H1 (cell line): ENCODE results near the gene ANKRD40. TPM values are rescaled to one million over a fixed set of nuclear protein-coding genes. Genes with fewer than 3 reads are reported as not detected.

Experiments
- CTCF ChIA-PET: fragments of 300-600 bp; sonication (Branson Sonifier 250); formaldehyde crosslinking; loops from one replicate; lab custom pipeline; 2021; ENCODE audit not compliant: partially characterized antibody; lab: Charles Lee
- POLR2A ChIA-PET: fragments of 300-600 bp; sonication (Branson Sonifier 250); formaldehyde crosslinking; loops from one replicate; lab custom pipeline; 2021; ENCODE audit warnings: inconsistent platforms; ENCODE audit not compliant: partially characterized antibody; lab: Charles Lee
- DNase-seq, 2 experiments: peaks; one replicate each; pipeline versions ENCODE4 v3.0.0 to v3.0.0-alpha.2; 2010 to 2022; ENCODE audit warnings: low spot score in 2 of 2, low read depth in 1 of 2, mixed read lengths in 1 of 2
- FAIRE-seq: peaks from 2 replicates; lab custom pipeline; 2011; peaks lifted over from hg19 to GRCh38; lab: Jason Lieb, UNC
- H2AFZ ChIP-seq: 2 replicates; pipeline ENCODE4 v1.8.1; 2012; ENCODE audit warnings: low read length, inconsistent platforms
- H2AK5ac ChIP-seq: 2 replicates; pipeline ENCODE4 v1.6.1; 2013; ENCODE audit warnings: low read depth, low read length
- H2BK120ac ChIP-seq: replicated peaks from 2 replicates; pipeline ENCODE3; 2013; ENCODE audit warnings: low read depth, low read length, inconsistent platforms
- H2BK12ac ChIP-seq: 2 replicates; pipeline ENCODE4 v1.6.1; 2013; ENCODE audit warnings: low read depth, low read length
- H2BK15ac ChIP-seq: 2 replicates; pipeline ENCODE4 v1.6.1; 2013; ENCODE audit warnings: low read length
- H2BK20ac ChIP-seq: 2 replicates; pipeline ENCODE4 v1.6.1; 2013; ENCODE audit warnings: low read length
- H2BK5ac ChIP-seq: 2 replicates; pipeline ENCODE4 v1.6.1; 2013; ENCODE audit warnings: low read depth, low read length
- H3K14ac ChIP-seq: 2 replicates; pipeline ENCODE4 v1.6.1; 2013; ENCODE audit warnings: inconsistent platforms; ENCODE audit not compliant: insufficient read length
- H3K18ac ChIP-seq: 2 replicates; pipeline ENCODE4 v1.6.1; 2013; ENCODE audit warnings: low read length; ENCODE audit errors: extremely low read depth
- H3K23ac ChIP-seq: 2 replicates; pipeline ENCODE4 v1.6.1; 2013; ENCODE audit warnings: inconsistent platforms; ENCODE audit not compliant: insufficient read length
- H3K23me2 ChIP-seq: 2 replicates; pipeline ENCODE4 v1.6.1; 2013; ENCODE audit warnings: low read depth, low read length
- H3K27ac ChIP-seq: 2 replicates; pipeline ENCODE4 v1.6.1; 2011; ENCODE audit warnings: low read depth, low read length, inconsistent platforms
- H3K27me3 ChIP-seq, 4 experiments: replicated peaks in 1 of 4; 1 replicate in 1 of 4; 2 replicates in 3 of 4; pipeline versions ENCODE4 v1.6.1 to v1.8.1; 2011 to 2013; ENCODE audit warnings: low read length in 3 of 4, mild to moderate bottlenecking in 3 of 4, inconsistent platforms in 2 of 4, mixed read lengths in 2 of 4, moderate library complexity in 1 of 4; ENCODE audit not compliant: control insufficient read depth in 3 of 4, insufficient read depth in 3 of 4; ENCODE audit errors: extremely low read depth in 1 of 4
- H3K36me3 ChIP-seq, 4 experiments: 2 replicates each; pipeline versions ENCODE4 v1.6.1 to v1.8.1; 2011 to 2013; ENCODE audit warnings: mild to moderate bottlenecking in 4 of 4, low read length in 3 of 4, moderate library complexity in 2 of 4, control low read depth in 1 of 4, inconsistent platforms in 1 of 4; ENCODE audit not compliant: insufficient read depth in 4 of 4, control insufficient read depth in 2 of 4
- H3K4ac ChIP-seq: replicated peaks from 2 replicates; pipeline ENCODE3; 2013; ENCODE audit warnings: low read length, low read depth, mixed read lengths, inconsistent platforms; ENCODE audit not compliant: insufficient read length
- H3K4me1 ChIP-seq, 4 experiments: replicated peaks in 1 of 4; 1 replicate in 1 of 4; 2 replicates in 3 of 4; pipeline versions ENCODE4 v1.6.1 to v1.8.1; 2011 to 2013; ENCODE audit warnings: low read length in 3 of 4, inconsistent platforms in 2 of 4, mixed read lengths in 1 of 4; ENCODE audit not compliant: insufficient read depth in 4 of 4, control insufficient read depth in 3 of 4
- H3K4me2 ChIP-seq, 2 experiments: 2 replicates each; pipeline versions ENCODE4 v1.6.1 to v1.8.1; 2011 to 2013; ENCODE audit warnings: low read depth in 2 of 2, low read length in 2 of 2, control low read depth in 1 of 2, inconsistent platforms in 1 of 2, mild to moderate bottlenecking in 1 of 2; ENCODE audit not compliant: insufficient read depth in 1 of 2
- H3K4me3 ChIP-seq, 4 experiments: fragments of 200-600, 300-600 bp in 1 of 4; sonication (generic), shearing (Covaris generic), sonication (Bioruptor Twin) in 1 of 4; 2 replicates each; pipeline versions ENCODE4 v1.5.1 to v1.8.1; 2011 to 2016; ENCODE audit warnings: low read length in 4 of 4, low read depth in 3 of 4, control low read depth in 2 of 4, inconsistent platforms in 2 of 4, mild to moderate bottlenecking in 2 of 4, mixed read lengths in 1 of 4, moderate library complexity in 1 of 4; ENCODE audit not compliant: insufficient read depth in 2 of 4; ENCODE audit errors: extremely low read depth in 1 of 4
- H3K56ac ChIP-seq: replicated peaks from 2 replicates; pipeline ENCODE3; 2013; ENCODE audit warnings: low read depth, mild to moderate bottlenecking, mixed read lengths, low read length, inconsistent platforms; ENCODE audit not compliant: insufficient read length
- H3K79me1 ChIP-seq: 2 replicates; pipeline ENCODE4 v1.6.1; 2013; ENCODE audit warnings: low read depth, low read length, control low read depth
- H3K79me2 ChIP-seq, 2 experiments: 2 replicates each; pipeline versions ENCODE4 v1.6.1 to v1.8.1; 2012 to 2013; ENCODE audit warnings: low read length in 2 of 2, mild to moderate bottlenecking in 2 of 2, inconsistent platforms in 1 of 2; ENCODE audit not compliant: insufficient read depth in 2 of 2, control insufficient read depth in 1 of 2
- H3K9ac ChIP-seq, 4 experiments: replicated peaks in 1 of 4; 1 replicate in 1 of 4; 2 replicates in 3 of 4; pipeline versions ENCODE4 v1.6.1 to v1.8.1; 2011 to 2013; ENCODE audit warnings: low read depth in 3 of 4, low read length in 3 of 4, control low read depth in 2 of 4, mild to moderate bottlenecking in 2 of 4, moderate library complexity in 2 of 4, inconsistent platforms in 1 of 4; ENCODE audit errors: extremely low read depth in 1 of 4
- H3K9me3 ChIP-seq, 2 experiments: 2 replicates each; pipeline versions ENCODE4 v1.6.1 to v1.8.1; 2012 to 2013; ENCODE audit warnings: mild to moderate bottlenecking in 2 of 2, moderate library complexity in 2 of 2, control low read depth in 1 of 2, inconsistent platforms in 1 of 2, low read depth in 1 of 2, low read length in 1 of 2, mixed read lengths in 1 of 2; ENCODE audit not compliant: insufficient read depth in 2 of 2
- H4K20me1 ChIP-seq, 2 experiments: replicated peaks in 1 of 2; 2 replicates each; pipeline versions ENCODE3 to v1.8.1; 2011 to 2013; ENCODE audit warnings: inconsistent platforms in 2 of 2, low read length in 2 of 2, mild to moderate bottlenecking in 1 of 2; ENCODE audit not compliant: insufficient read depth in 2 of 2, control insufficient read depth in 1 of 2
- H4K5ac ChIP-seq: 2 replicates; pipeline ENCODE4 v1.6.1; 2013; ENCODE audit warnings: low read length, low read depth, mixed read lengths, inconsistent platforms; ENCODE audit not compliant: insufficient read length
- H4K8ac ChIP-seq: 2 replicates; pipeline ENCODE4 v1.8.0; 2013; ENCODE audit warnings: mild to moderate bottlenecking, moderate library complexity, low read length, inconsistent platforms; ENCODE audit not compliant: insufficient read depth; ENCODE audit errors: extremely low read depth
- H4K91ac ChIP-seq: replicated peaks from 2 replicates; pipeline ENCODE3; 2013; ENCODE audit warnings: low read length, mixed read lengths, inconsistent platforms; ENCODE audit not compliant: insufficient read length
- CTBP2 ChIP-seq: IDR thresholded peaks from 2 replicates; pipeline ENCODE4 v1.7.0; 2011; ENCODE audit warnings: borderline replicate concordance, mild to moderate bottlenecking, moderate library complexity, mixed read lengths, low read length; ENCODE audit not compliant: insufficient read depth, insufficient read length
- GTF2F1 ChIP-seq: IDR thresholded peaks from 2 replicates; pipeline ENCODE4 v1.6.1; 2012; ENCODE audit warnings: low read depth, low read length, improper control_type of control experiment, borderline replicate concordance
- JUN ChIP-seq: IDR thresholded peaks from 2 replicates; pipeline ENCODE4 v1.6.1; 2011; ENCODE audit warnings: low read depth, mild to moderate bottlenecking, improper control_type of control experiment, low read length
- RNF2 ChIP-seq: fragments of 200-900, 300-1000 bp; sonication (generic); IDR thresholded peaks from 2 replicates; pipeline ENCODE4 v1.7.1; 2016; ENCODE audit warnings: borderline replicate concordance, low read depth, mild to moderate bottlenecking, antibody characterized with exemption, low read length; ENCODE audit not compliant: poor library complexity, severe bottlenecking; ENCODE audit errors: missing control alignments
- RXRA ChIP-seq: IDR thresholded peaks from 2 replicates; pipeline ENCODE4 v1.6.1; 2011; ENCODE audit warnings: low read depth, mild to moderate bottlenecking, low read length, moderate library complexity; ENCODE audit not compliant: insufficient read depth
- TAF1 ChIP-seq: IDR thresholded peaks from 2 replicates; pipeline ENCODE4 v1.6.1; 2011; ENCODE audit warnings: mild to moderate bottlenecking, low read depth, low read length
- TAF7 ChIP-seq: optimal IDR thresholded peaks from 2 replicates; pipeline ENCODE3; 2011; ENCODE audit warnings: low read depth, mild to moderate bottlenecking, inconsistent platforms, low read length, moderate library complexity, borderline replicate concordance
- TBP ChIP-seq: IDR thresholded peaks from 2 replicates; pipeline ENCODE4 v1.6.1; 2011; ENCODE audit warnings: low read depth, low read length, improper control_type of control experiment
- TCF12 ChIP-seq: IDR thresholded peaks from 2 replicates; pipeline ENCODE4 v1.6.1; 2011; ENCODE audit warnings: low read depth, mild to moderate bottlenecking, low read length
- WGBS, 2 experiments: shearing (Covaris generic) in 1 of 2; methylation state at CpG; one replicate each; pipeline versions ENCODE4 v1.1.6 to v1.1.7; 2013 to 2015; ENCODE audit warnings: low lambda C conversion rate in 2 of 2, mixed read lengths in 2 of 2, inconsistent platforms in 1 of 2, low coverage in 1 of 2, missing lambda C conversion rate in 1 of 2; ENCODE audit not compliant: insufficient replicate concordance in 2 of 2, insufficient coverage in 1 of 2, insufficient read length in 1 of 2; ENCODE audit errors: extremely low coverage in 1 of 2, missing lambda C conversion rate in 1 of 2; 5-methylcytosine and 5-hydroxymethylcytosine counted together
- polyA plus RNA-seq, 7 experiments: library from polyadenylated mRNA; depleted of rRNA in 3 of 7; stranded (reverse) in 5 of 7; unstranded in 2 of 7; fragments of >200 nt in 5 of 7; fragments of 200-250 nt in 2 of 7; gene quantifications; 1 replicate in 5 of 7; 2 replicates in 1 of 7; 4 replicates in 1 of 7; pipeline versions ENCODE4 v1.2.1 to v1.2.3, GENCODE V29; 2011 to 2013; ENCODE audit warnings: missing spikeins in 2 of 7, mixed read lengths in 2 of 7
- total RNA-seq: library from RNA; stranded (reverse); fragmentation: NEBNext Ultra II Directional; extraction: Animal tissue kit (Norgen Biotek cat#: 25700); gene quantifications from 2 replicates; pipeline ENCODE4 v1.2.1, GENCODE V29; 2021
- TF ChIP-seq, protein P1 (sequence below): IDR thresholded peaks from 2 replicates; pipeline ENCODE4 v1.6.1; 2011; ENCODE audit warnings: low read length, improper control_type of control experiment

The ANKRD40 gene
- total and polyA plus RNA-seq, 2 of the 8 experiments (the other 6 are each of a cell fraction or from before 2014, with no cell fraction given): 26.1 to 50.1 TPM

DNA sequence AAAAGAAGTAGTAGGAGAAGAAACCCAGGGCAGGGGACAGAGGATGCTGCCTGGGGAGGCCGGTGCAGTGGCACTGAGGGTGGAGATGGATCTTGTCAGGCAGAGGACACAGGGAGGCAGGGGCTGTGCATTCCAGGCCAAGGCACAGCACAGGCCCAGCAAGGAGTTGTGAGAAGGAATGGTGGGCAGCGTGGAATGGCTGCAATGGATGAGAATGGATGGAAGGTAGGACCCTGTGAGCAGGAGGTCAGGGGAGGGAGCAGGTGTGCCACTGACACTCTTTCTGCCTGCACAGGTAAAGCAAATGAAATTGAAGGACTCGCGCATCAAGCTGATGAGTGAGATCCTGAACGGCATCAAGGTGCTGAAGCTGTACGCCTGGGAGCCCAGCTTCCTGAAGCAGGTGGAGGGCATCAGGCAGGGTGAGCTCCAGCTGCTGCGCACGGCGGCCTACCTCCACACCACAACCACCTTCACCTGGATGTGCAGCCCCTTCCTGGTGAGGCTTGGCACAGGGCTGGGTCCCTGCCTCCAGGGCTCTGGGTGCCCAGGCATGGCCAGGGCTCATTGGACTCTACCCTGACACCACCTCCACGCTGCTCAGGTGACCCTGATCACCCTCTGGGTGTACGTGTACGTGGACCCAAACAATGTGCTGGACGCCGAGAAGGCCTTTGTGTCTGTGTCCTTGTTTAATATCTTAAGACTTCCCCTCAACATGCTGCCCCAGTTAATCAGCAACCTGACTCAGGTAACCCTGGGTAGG, 40.3 kb downstream of the ANKRD40 start:
- no peaks in the 10 kb centered on the region for H3K23me2 ChIP-seq
- no peak overlapping the region for H3K23ac ChIP-seq
- no peaks in the 10 kb centered on the region for H3K36me3 ChIP-seq
- no peak overlapping the region for H4K5ac ChIP-seq
- peak overlapping the region; percentile 48; the same call in 1 of the 2 replicates for H3K18ac ChIP-seq
- H3K4me3 ChIP-seq: no peak overlapping the region
- no peaks in the 10 kb centered on the region for H3K79me1 ChIP-seq
- H3K4ac ChIP-seq: peak overlapping the region; percentile 32
- WGBS, 2 experiments: 94% methylated on average over 14 of the region's 14 CpGs; no CpG with 5 or more reads in 1 of the 2 experiments
- H4K20me1 ChIP-seq: no peaks in the 10 kb centered on the region
- ChIA-PET CTCF (interaction anchor here (0.6 to 10.0 kb wide), 11 partner anchors 12 to 124 kb away, joined by 3 to 96 read pairs (median 4); partner anchors contain the start of gene CACNA1G), POLR2A (no interaction called here)
- H2AK5ac ChIP-seq: peak overlapping the region; percentile 90
- peak overlapping the region; percentile 86 for H2BK20ac ChIP-seq
- H3K27ac ChIP-seq: no peak overlapping the region
- H3K79me2 ChIP-seq: no peaks in the 10 kb centered on the region
- peak overlapping the region; percentile 10 for H4K91ac ChIP-seq
- H2BK15ac ChIP-seq: peak overlapping the region; percentile 36; the same call in 1 of the 2 replicates
- H3K4me1 ChIP-seq: peaks cover 0 to 14% (median 3%) of the 10 kb centered on the region in 4 experiments; a peak in 5 of 7 replicates
- no peak overlapping the region for H3K14ac ChIP-seq
- no peak overlapping the region for H3K4me2 ChIP-seq
- FAIRE-seq (no peak), DNase-seq (no peak)
- no peaks in the 10 kb centered on the region for H3K9me3 ChIP-seq
- peak overlapping the region; percentile 44; the same call in 1 of the 2 replicates for H2BK12ac ChIP-seq
- H4K8ac ChIP-seq: no peak overlapping the region; the same call in 1 of the 2 replicates
- H3K27me3 ChIP-seq: no peaks in the 10 kb centered on the region
- H3K56ac ChIP-seq: no peak overlapping the region
- no peak overlapping the region for H3K9ac ChIP-seq
- H2BK5ac ChIP-seq: 0 out of 2 replicates have a peak overlapping the region, but pooled peaks have one; percentile 30
- H2BK120ac ChIP-seq: no peak overlapping the region
- no peak overlapping the region for H2AFZ ChIP-seq
- TF ChIP-seq GTF2F1 (no peak), TAF7 (no peak), RXRA (no peak), RNF2 (no peak), TCF12 (no peak), TBP (no peak), JUN (no peak), CTBP2 (no peak), TAF1 (no peak)
- TF ChIP-seq, protein P1, sequence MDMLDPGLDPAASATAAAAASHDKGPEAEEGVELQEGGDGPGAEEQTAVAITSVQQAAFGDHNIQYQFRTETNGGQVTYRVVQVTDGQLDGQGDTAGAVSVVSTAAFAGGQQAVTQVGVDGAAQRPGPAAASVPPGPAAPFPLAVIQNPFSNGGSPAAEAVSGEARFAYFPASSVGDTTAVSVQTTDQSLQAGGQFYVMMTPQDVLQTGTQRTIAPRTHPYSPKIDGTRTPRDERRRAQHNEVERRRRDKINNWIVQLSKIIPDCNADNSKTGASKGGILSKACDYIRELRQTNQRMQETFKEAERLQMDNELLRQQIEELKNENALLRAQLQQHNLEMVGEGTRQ: no peak
